Common myeloid progenitor, CD34-positive (primary cell): ENCODE data around the gene OLFML2B.
A peak's percentile ranks its signal among the peaks of the same experiment; 100 is the strongest.

ENCODE experiments used
- CTCF ChIA-PET: fragments of 350-600 bp; sonication (Branson Sonifier 250); formaldehyde crosslinking; loops from one replicate; lab custom pipeline; 2021; ENCODE audit warnings: antibody characterized with exemption; lab: Charles Lee
- POLR2A ChIA-PET: fragments of 350-600 bp; sonication (Branson Sonifier 250); formaldehyde crosslinking; loops from one replicate; lab custom pipeline; 2021; ENCODE audit warnings: antibody characterized with exemption; lab: Charles Lee
- DNase-seq, 3 donors: peaks; one replicate each; pipeline versions ENCODE4 v3.0.0 to v3.0.0-alpha.2; 2013
- H3K27ac ChIP-seq, 2 experiments: 1 replicate in 1 of 2; 2 replicates in 1 of 2; pipeline ENCODE4 v1.7.0; 2013; ENCODE audit warnings: inconsistent platforms in 2 of 2, low read length in 2 of 2, mild to moderate bottlenecking in 2 of 2, low read depth in 1 of 2, moderate library complexity in 1 of 2; ENCODE audit not compliant: severe bottlenecking in 2 of 2, insufficient read depth in 1 of 2, poor library complexity in 1 of 2
- H3K27me3 ChIP-seq, 5 experiments: replicated peaks in 2 of 5; 1 replicate in 3 of 5; 2 replicates in 2 of 5; pipeline versions ENCODE4 v1.6.1 to v1.7.0; 2013; ENCODE audit warnings: low read length in 4 of 5, mild to moderate bottlenecking in 2 of 5, moderate library complexity in 2 of 5, inconsistent platforms in 1 of 5; ENCODE audit not compliant: insufficient read depth in 5 of 5, control insufficient read depth in 4 of 5
- H3K36me3 ChIP-seq, 4 experiments: 1 replicate in 2 of 4; 2 replicates in 2 of 4; pipeline versions ENCODE4 v1.6.1 to v1.7.0; 2013; ENCODE audit warnings: low read length in 3 of 4, control low read depth in 1 of 4, mild to moderate bottlenecking in 1 of 4; ENCODE audit not compliant: control insufficient read depth in 4 of 4, insufficient read depth in 4 of 4
- H3K4me1 ChIP-seq, 4 experiments: 1 replicate in 3 of 4; 2 replicates in 1 of 4; pipeline versions ENCODE4 v1.6.1 to v1.7.1; 2013; ENCODE audit warnings: low read length in 3 of 4, mild to moderate bottlenecking in 3 of 4, control low read depth in 1 of 4, inconsistent platforms in 1 of 4, moderate library complexity in 1 of 4; ENCODE audit not compliant: control insufficient read depth in 4 of 4, insufficient read depth in 4 of 4; ENCODE audit errors: control extremely low read depth in 1 of 4
- H3K4me3 ChIP-seq, 7 experiments: 1 replicate in 4 of 7; 2 replicates in 3 of 7; pipeline versions ENCODE4 v1.5.1 to v1.7.0; 2013; ENCODE audit warnings: mild to moderate bottlenecking in 7 of 7, low read length in 6 of 7, moderate library complexity in 6 of 7, inconsistent platforms in 2 of 7, low read depth in 2 of 7, control low read depth in 1 of 7; ENCODE audit not compliant: insufficient read depth in 4 of 7, control insufficient read depth in 1 of 7; ENCODE audit errors: extremely low read depth in 1 of 7
- H3K9me3 ChIP-seq, 5 experiments: 1 replicate in 4 of 5; 2 replicates in 1 of 5; pipeline versions ENCODE4 v1.6.1 to v1.7.1; 2013; ENCODE audit warnings: low read length in 4 of 5, mild to moderate bottlenecking in 2 of 5, inconsistent platforms in 1 of 5, low read depth in 1 of 5, moderate library complexity in 1 of 5; ENCODE audit not compliant: control insufficient read depth in 4 of 5, insufficient read depth in 2 of 5; ENCODE audit errors: control extremely low read depth in 1 of 5
- WGBS: methylation state at CpG from one replicate; pipeline ENCODE4 v1.1.5; 2013; ENCODE audit not compliant: insufficient coverage; 5-methylcytosine and 5-hydroxymethylcytosine counted together

OLFML2B gene

GRCh38 chr1:161970036-161970435, 53.6 kb downstream of the OLFML2B start:
- ChIA-PET CTCF (no interaction called here), POLR2A (interaction anchor here (1.2 kb wide), 1 partner anchor 116 kb away, joined by 3 read pairs; no protein-coding TSS in a partner anchor)
- Histone ChIP-seq H3K27me3 (no peaks in the 10 kb centered on the region), H3K36me3 (peaks cover 4 to 12% (median 8%) of the 10 kb centered on the region in 4 experiments), H3K4me3 (no peak overlapping the region), H3K4me1 (no peaks in the 10 kb centered on the region), H3K27ac (no peak overlapping the region), H3K9me3 (no peaks in the 10 kb centered on the region)
- WGBS = 90% methylated on average over 3 of the region's 6 CpGs
- DNase-seq = no peak

GRCh38 chr1:161966067-161966466, 57.6 kb downstream of the OLFML2B start:
- Histone ChIP-seq H3K9me3 (no peaks in the 10 kb centered on the region), H3K27me3 (no peaks in the 10 kb centered on the region), H3K36me3 (peaks cover 6 to 18% (median 13%) of the 10 kb centered on the region in 4 experiments), H3K4me1 (peaks cover 0 to 1% (median 0%) of the 10 kb centered on the region in 4 experiments), H3K27ac (no peak overlapping the region), H3K4me3 (no peak overlapping the region)
- CTCF ChIA-PET = interaction anchor here (0.7 kb wide), 1 partner anchor 8 kb away, joined by 3 read pairs; no protein-coding TSS in a partner anchor
- WGBS = 96% methylated on average over 4 of the region's 4 CpGs
- POLR2A ChIA-PET = no interaction called here
- no peak for DNase-seq

DNA sequence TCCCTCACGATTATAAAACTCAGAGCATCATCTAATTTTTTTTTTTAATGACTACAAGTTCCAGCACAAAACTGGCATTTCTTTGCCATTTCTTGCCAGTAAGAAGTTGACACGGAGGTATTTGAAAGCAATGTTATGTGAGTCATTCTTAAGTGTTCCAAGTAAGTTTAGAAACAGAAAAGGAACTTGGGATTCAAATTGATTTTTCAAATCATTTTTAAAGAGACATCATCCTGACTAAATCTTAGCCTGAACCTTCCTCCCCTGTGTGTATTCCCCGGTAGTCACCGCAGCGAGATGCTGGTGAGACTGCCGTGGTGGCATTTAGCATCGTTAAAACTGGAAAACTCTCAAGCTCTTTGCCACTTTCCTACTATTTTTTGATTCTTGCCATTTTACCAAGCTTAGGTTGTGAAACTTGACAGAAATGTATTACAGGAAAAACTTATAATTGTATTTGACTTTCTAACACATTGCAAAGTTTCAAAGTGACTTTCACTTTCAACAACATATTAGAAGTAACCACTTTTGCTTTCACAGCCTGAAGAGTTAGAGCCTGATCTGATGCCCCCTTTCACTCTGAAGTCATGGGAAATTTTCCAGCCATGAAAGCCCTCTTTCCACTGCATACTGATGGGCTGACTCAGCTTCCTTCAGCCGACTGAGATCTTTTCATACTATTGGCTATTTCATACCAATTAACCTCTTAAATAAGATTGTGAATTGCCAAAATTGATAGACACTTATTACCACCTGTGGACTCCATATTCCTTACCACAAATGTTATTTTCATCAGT, 61.4 kb downstream of the OLFML2B start:
- 94% methylated on average over 6 of the region's 8 CpGs for WGBS
- Histone ChIP-seq H3K36me3 (peaks cover 17 to 41% (median 22%) of the 10 kb centered on the region in 4 experiments), H3K4me1 (peaks cover 0 to 1% (median 0%) of the 10 kb centered on the region in 4 experiments), H3K27me3 (no peaks in the 10 kb centered on the region), H3K4me3 (peak overlapping the region in 1 of 7 experiments; percentile 51), H3K9me3 (no peaks in the 10 kb centered on the region), H3K27ac (no peak overlapping the region)
- ChIA-PET POLR2A (no interaction called here), CTCF (no interaction called here)
- DNase-seq = peak in 2 of 3 donors; percentile 17 to 22

GRCh38 chr1:161958425-161958824, 65.2 kb downstream of the OLFML2B start:
- H3K9me3 ChIP-seq = no peaks in the 10 kb centered on the region
- H3K27me3 ChIP-seq = no peaks in the 10 kb centered on the region
- ChIA-PET POLR2A (no interaction called here), CTCF (interaction anchor here (0.5 to 1.4 kb wide), 4 partner anchors 8 to 1260 kb away, joined by 3 to 4 read pairs (median 3); no protein-coding TSS in a partner anchor)
- WGBS = 89% methylated on average over 5 of the region's 7 CpGs
- no peak overlapping the region for H3K4me3 ChIP-seq
- H3K4me1 ChIP-seq = peaks cover 7 to 13% (median 11%) of the 10 kb centered on the region in 4 experiments
- H3K36me3 ChIP-seq = peaks cover 15 to 37% (median 20%) of the 10 kb centered on the region in 4 experiments
- no peak for DNase-seq
- no peak overlapping the region for H3K27ac ChIP-seq

DNA sequence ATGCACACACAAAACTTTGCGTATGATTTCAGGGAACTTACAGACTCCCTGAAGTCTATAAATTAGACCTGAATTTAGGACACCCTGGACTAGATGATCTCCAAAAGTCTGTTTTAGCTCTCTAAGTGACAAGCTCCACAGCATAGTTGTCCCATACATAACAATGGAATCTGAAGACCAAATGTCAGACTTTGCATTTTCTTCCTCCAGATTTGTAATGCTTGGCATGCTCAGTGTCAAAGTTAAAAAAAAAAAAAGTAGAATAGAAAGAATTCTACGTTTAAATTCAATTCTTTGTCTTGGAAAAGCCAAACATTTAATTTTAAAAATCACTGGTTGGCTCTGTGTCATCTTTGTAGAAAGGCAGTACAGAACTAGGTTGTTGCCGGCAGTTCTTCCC, 66.7 kb downstream of the OLFML2B start:
- ChIA-PET CTCF (no interaction called here), POLR2A (interaction anchor here (0.7 kb wide), 1 partner anchor 57 kb away, joined by 3 read pairs; no protein-coding TSS in a partner anchor)
- 100% methylated on average over 2 of the region's 3 CpGs for WGBS
- no peaks in the 10 kb centered on the region for H3K9me3 ChIP-seq
- no peak overlapping the region for H3K4me3 ChIP-seq
- peaks cover 11 to 37% (median 20%) of the 10 kb centered on the region in 4 experiments for H3K36me3 ChIP-seq
- H3K27ac ChIP-seq = no peak overlapping the region
- DNase-seq = no peak
- H3K27me3 ChIP-seq = no peaks in the 10 kb centered on the region
- peaks cover 8 to 22% (median 14%) of the 10 kb centered on the region in 4 experiments for H3K4me1 ChIP-seq

- Histone ChIP-seq H3K4me3 (no peak overlapping the region), H3K27ac (no peak overlapping the region), H3K4me1 (peaks cover 8 to 22% (median 14%) of the 10 kb centered on the region in 4 experiments), H3K27me3 (no peaks in the 10 kb centered on the region), H3K36me3 (peaks cover 10 to 34% (median 19%) of the 10 kb centered on the region in 4 experiments), H3K9me3 (no peaks in the 10 kb centered on the region)
- WGBS = 80% methylated on average over 1 of the region's 4 CpGs
- ChIA-PET POLR2A (interaction anchor here (0.7 kb wide), 1 partner anchor 58 kb away, joined by 3 read pairs; no protein-coding TSS in a partner anchor), CTCF (interaction anchor here (1.2 kb wide), 1 partner anchor 52 kb away, joined by 4 read pairs; no protein-coding TSS in a partner anchor)
- DNase-seq = no peak
These were observed 67.6 kb downstream of the OLFML2B start for GRCh38 chr1:161956097-161956496.

DNA sequence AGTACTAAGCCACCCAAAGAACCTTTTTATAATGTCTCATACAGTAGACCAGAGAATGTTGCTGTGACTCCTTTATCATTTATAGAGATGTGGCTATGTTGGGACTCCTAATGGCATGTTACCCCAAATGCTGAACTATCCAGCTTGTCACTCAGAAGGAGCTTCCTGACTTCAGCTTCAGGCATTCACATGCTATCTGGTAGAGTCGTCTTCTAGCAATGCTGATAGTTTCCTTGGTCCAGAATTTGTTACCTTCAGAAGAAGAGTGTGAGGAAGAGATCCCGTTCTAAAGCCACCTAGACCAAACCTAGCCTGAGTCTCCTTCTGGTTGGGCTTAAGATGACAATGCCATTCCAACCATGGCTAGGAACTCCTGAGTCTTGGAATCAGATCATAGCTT, 68.1 kb downstream of the OLFML2B start:
- ChIA-PET CTCF (interaction anchor here (0.9 to 1.2 kb wide), 2 partner anchors 22 to 51 kb away, joined by 3 to 4 read pairs; no protein-coding TSS in a partner anchor), POLR2A (no interaction called here)
- no peaks in the 10 kb centered on the region for H3K27me3 ChIP-seq
- H3K27ac ChIP-seq = no peak overlapping the region
- H3K36me3 ChIP-seq = peaks cover 7 to 29% (median 15%) of the 10 kb centered on the region in 4 experiments
- no peak for DNase-seq
- H3K9me3 ChIP-seq = no peaks in the 10 kb centered on the region
- WGBS = 100% methylated on average over 2 of the region's 2 CpGs
- H3K4me1 ChIP-seq = peaks cover 8 to 22% (median 14%) of the 10 kb centered on the region in 4 experiments
- no peak overlapping the region for H3K4me3 ChIP-seq
